Measurements from ENCODE around the gene CEP44.
A peak's percentile ranks its signal among the peaks of the same experiment; 100 is the strongest.
"Not testable (repeated sequence)": the region's sequence is repeated elsewhere in the genome, so short reads cannot be mapped to it uniquely, and the experiment has no call there.

CEP44 gene

DNA sequence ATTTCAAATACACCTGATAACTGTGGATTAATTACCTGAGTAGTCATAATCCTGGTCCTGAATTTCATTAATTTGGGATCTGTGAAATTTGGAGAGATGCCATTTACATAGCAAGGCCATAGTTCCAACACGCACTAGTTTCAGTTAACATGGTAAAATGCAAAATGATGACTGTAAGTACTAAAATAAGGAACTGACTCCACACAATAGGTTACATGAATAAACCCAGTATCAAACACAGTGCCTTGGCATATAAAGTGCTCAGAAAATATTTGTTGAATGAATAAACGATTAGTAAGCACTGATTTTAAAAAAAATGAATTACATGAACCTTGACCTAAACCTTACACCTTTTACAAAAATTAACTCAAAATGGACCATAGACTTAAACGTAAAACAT lies 9.3 kb upstream of the CEP44 start:
- no peak overlapping the region for H3K4me3 ChIP-seq (ENCODE audit: low read length)
- no peak for DNase-seq (ENCODE audit: low read depth, low spot score)

DNA sequence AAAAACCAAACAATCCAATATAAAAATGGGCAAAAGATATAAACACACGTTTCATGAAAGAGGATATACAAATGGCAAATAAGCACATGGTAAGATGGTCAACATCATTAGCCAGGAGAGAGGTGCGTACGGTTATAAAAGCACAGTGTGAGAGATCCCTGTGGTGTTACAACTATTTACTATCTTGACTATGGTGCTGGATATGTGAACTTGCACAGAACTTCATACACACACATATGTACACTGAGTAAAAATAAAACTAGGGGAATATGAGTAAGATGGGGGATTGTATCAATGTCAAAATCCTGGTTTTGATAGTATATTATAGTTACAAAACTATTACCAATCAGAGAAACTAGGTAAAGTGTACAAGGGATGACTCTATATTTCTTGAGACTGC lies 8.6 kb upstream of the CEP44 start:
- no peak overlapping the region for H3K4me3 ChIP-seq (ENCODE audit: low read length)
- DNase-seq (ENCODE audit: low read depth, low spot score), result no peak

DNA sequence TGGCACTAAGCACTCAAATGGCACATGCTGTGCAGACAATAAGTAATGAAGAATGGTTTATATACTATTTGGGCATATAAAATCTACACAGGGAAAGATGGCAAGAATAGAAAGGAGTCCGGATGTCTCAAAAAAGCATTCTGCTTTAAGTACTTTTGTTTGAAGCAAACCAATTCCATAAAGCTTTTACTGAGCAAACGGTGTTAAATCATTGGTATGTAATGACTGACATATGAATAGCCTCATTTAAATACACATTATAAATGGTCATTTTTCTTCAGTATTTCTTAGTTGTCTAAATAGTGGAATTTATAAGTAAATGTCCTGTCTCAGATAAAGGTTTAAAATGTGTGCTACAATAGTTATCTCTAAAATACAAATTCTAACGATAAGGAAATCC lies 6.3 kb upstream of the CEP44 start:
- DNase-seq (ENCODE audit: low read depth, low spot score), result no peak
- no peak overlapping the region for H3K4me3 ChIP-seq (ENCODE audit: low read length)

DNA sequence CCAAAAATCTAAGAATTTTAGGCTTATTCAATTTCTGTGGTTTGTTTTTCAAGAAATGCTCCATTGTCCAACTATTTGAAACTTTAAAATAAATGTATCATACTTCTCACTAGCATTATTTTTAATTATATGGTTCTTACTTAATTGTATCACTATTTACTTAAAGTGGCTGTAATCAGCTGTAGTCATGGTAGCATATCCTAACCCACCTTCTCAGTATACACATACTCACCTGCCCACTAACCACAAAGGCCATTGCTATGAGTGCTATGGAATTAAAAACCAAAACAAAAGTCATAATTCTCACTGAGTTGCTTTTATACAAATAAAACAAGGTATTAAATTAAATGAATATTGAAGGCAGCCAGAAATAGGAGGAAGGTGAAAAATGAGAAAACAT lies 5.2 kb upstream of the CEP44 start:
- H3K4me3 ChIP-seq (ENCODE audit: low read length), result no peak overlapping the region
- DNase-seq (ENCODE audit: low read depth, low spot score), result no peak

DNA sequence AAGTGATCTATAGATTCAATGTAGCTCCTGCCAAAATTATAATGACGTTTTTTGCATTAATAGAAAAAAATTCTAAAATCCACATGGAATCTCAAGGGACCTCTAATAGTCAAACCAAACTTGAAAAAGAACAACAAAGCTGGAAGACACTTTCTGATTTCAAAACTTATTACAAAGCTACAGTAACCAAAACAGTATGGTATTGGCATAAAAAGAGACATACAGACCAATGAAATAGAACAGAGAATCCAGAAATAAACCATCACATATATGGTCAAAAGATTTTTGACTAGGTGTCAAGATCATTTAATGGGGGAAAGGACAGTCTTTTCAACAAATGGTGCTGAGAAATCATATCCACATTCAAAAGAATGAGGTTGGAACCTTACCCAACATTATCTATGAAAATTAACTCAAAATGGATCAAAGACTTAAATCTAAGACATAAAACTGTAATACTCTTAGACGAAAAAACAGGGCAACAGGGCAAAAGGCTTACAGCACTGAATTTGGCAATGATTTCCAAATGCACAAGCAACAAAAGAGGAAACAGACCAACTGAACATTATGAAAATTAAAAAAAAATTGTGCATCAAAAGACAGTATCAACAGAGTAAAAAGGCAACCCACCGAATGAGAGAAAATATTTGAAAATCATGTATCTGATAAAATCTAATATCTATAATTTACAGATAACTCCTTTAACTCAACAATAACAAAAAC lies 4.1 kb upstream of the CEP44 start:
- no peak overlapping the region for H3K4me3 ChIP-seq (ENCODE audit: low read length)
- no peak for DNase-seq (ENCODE audit: low read depth, low spot score)

DNA sequence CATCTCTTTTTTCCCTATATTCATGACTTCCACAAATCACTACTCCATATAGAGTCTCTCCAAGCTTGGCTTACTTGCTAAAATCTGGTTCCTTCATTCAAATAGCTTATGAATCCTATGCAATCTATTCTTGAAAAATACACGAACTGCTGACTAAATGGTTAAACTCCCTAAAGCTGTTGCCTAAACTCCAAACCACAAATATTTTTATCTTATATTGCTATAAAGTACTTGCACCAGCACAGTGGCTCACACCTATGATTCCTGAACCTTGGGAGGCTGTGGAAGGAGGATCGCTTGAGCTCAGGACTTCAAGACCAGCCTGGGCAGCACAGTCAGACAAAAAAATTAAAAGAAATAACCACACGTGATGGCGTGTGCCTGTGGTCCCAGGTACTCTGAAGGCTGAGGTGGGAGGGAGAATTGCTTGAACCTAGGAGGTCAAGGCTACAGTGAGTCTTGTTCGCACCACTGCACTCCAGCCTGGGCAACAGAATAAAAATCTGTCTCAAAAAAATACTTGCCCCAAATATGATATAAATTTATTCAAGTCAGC lies 2.5 kb upstream of the CEP44 start:
- no peak for DNase-seq (ENCODE audit: low read depth, low spot score)
- no peak overlapping the region for H3K4me3 ChIP-seq (ENCODE audit: low read length)

DNA sequence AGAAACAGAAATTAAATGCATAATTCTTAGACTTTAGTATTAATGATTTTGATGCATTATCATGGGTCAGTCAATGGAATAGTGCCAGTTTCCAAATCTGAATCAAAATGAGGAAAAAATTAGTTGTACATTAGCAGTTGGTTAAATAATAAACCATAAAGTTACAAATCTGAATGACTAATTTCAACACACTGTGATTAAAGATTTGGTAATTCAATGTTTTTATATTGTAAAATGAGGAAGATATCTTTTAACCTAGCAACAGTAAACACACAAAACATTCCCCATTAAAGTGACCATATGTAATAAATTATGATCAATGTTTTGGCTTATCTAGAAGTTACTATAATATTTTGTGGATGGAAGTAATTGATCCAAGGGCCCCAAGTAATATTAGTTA lies 1.8 kb upstream of the CEP44 start:
- no peak for DNase-seq (ENCODE audit: low read depth, low spot score)
- H3K4me3 ChIP-seq (ENCODE audit: low read length), result no peak overlapping the region

DNA sequence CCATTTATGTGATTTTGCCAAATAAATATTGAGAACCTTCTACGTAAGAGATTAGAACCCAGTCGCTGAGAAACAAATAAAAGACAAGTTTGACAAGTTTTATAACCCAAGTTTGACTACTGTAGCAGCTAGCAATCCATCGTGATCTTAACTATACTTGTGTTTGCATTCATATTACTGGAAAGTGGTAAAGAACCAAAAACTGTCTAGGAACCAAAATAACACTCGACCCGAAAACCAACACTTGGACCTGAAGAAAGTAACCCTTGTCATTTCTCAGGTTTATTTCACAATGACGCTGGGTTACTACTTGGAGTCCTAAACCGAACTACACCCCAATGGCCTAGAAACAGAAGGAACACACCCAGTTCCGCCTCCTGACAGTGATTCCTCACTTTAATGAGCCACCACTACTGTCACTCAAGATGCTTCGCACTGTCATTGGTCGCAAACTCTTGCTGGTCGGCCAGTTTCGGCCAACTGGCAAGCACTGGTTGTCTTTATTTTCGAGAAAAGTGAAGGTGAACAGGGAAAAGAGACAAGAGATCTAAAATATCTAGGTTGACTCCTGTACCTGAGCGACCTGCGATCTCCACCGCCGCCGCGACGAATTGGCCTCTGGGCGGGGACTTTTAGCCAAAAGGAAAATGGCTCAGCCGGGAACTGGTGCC lies 740 bp upstream of the CEP44 start:
- H3K4me3 ChIP-seq (ENCODE audit: low read length), result peak overlapping the region; percentile 92
- DNase-seq (ENCODE audit: low read depth, low spot score), result peak; percentile 91

DNA sequence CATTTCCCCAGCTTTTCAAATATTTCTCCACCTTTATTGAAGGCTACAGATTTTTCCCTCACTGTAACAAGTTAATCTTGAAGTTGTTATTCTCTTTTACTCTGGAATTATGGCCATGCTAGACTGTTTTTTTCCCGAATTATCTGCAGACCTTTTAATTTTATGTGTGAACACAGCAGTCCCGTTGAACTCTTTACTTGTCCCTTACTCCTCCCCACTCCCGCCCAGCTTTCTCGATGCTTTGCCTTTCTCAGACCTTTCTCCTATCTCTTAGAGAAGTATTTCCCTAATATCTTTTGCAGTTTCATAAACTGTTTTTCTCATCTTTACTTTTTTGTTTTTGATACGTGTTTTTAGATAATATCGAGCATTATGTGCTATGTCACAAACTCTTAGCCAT lies 776 bp downstream of the CEP44 start:
- peak overlapping the region; percentile 92 for H3K4me3 ChIP-seq (ENCODE audit: low read length)
- no peak for DNase-seq (ENCODE audit: low read depth, low spot score)

DNA sequence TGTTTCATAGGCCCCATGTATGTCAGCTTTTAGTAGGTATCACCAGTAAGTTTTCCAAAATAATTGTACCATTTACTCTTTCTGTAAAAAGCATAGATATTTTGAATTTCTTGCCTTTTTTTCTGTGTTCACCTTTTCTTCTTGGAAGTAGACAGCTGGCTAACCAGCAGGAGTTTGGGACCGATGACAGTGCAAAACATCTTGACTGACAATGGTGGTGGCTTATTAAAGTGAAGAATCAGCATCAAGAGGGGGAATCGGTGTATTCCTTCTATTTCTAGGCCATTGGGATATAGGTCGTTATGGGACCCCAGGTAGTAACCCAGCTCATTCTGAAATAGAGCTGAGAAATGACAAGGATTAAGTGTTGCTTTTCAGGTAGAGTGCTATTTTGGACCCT lies 3.2 kb downstream of the CEP44 start:
- no peak overlapping the region for H3K4me3 ChIP-seq (ENCODE audit: low read length)
- DNase-seq (ENCODE audit: low read depth, low spot score), result no peak

DNA sequence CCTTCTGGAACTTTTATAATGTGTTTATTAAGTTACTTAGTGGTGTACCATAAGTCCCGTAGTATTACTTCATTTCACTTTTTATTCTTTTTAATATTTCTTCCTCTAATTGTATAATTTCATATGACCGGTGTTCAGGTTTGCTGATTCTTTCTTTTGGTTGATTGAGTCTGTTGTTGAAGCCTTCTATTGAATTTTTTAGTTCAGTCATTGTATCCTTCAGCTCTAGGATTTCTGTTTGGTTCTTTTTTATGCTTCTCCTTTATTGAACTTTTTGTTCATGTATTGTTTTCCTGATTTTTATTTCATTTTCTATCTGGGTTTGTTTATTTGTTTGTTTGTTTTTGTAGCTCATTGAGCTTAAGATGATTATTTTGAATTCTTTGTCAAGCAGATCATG lies 8.8 kb downstream of the CEP44 start:
- no peak overlapping the region for H3K4me3 ChIP-seq (ENCODE audit: low read length)
- DNase-seq (ENCODE audit: low read depth, low spot score), result no peak

DNA sequence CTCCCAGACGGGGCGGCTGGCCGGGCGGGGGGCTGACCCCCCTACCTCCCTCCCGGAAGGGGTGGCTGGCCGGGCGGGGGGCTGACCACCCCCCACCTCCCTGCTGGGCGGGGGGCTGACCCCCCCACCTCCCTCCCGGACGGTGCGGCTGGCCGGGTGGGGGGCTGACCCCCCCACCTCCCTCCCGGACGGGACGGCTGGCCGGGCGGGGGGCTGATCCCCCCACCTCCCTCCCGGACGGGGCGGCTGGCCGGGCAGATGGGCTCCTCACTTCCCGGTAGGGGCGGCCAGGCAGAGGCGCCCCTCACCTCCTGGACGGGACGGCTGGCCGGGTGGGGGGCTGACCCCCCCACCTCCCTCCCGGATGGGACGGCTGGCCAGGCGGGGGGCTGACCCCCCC lies 10.9 kb downstream of the CEP44 start:
- not testable (repeated sequence) for H3K4me3 ChIP-seq (ENCODE audit: low read length); DNase-seq (ENCODE audit: low read depth, low spot score)

DNA sequence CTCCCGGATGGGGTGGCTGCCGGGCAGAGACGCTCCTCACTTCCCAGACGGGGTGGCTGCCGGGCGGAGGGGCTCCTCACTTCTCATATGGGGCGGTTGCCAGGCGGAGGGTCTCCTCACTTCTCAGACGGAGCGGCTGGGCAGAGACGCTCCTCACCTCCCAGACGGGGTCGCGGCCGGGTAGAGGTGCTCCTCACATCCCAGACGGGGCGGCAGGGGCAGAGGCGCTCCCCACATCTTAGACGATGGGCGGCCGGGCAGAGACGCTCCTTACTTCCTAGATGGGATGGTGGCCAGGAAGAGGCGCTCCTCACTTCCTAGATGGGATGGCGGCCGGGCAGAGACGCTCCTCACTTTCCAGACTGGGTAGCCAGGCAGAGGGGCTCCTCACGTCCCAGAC lies 11.4 kb downstream of the CEP44 start:
- H3K4me3 ChIP-seq (ENCODE audit: low read length); DNase-seq (ENCODE audit: low read depth, low spot score): not testable (repeated sequence)

DNA sequence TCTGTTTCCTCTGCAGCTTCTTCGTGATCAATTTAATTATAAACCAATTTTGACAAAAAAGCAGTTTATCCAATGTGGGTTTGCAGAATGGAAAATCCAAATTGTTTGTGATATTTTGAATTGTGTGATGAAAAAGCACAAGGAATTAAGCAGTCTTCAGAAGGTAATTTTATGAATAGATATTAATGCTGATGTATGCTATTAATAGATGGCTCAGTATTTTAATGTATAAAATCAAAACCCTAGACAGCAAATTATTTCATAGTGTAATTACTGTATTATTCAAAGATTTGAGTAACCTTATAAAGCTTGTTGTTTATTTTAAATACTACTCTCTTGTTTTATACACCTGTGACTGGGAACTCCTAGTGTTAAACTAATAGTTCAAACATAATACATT lies 20.0 kb downstream of the CEP44 start:
- H3K4me3 ChIP-seq (ENCODE audit: low read length), result no peak overlapping the region

DNA sequence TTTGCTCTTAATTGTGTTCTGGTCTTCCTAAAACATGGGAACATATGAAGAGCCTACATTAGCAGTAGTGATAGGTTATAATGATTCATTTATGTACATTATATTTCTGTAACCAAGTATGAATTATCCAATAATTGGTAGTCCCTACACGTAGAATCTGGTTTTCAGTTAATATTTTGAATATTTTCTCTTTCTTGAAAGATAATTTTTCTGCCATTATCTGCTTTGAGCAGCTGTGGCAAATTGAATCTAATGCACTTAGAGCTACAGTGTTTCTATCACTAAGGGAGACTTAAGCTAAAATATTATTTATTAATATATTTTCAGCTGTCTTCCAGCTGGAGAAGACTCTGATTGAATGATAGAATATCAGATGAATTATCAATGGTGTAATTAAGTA lies 21.0 kb downstream of the CEP44 start:
- DNase-seq (ENCODE audit: low read depth, low spot score), result no peak
- no peak overlapping the region for H3K4me3 ChIP-seq (ENCODE audit: low read length)

More for the DNA sequence above, 20.0 kb downstream of the CEP44 start:
- DNase-seq (ENCODE audit: low read depth, low spot score), result no peak

DNA sequence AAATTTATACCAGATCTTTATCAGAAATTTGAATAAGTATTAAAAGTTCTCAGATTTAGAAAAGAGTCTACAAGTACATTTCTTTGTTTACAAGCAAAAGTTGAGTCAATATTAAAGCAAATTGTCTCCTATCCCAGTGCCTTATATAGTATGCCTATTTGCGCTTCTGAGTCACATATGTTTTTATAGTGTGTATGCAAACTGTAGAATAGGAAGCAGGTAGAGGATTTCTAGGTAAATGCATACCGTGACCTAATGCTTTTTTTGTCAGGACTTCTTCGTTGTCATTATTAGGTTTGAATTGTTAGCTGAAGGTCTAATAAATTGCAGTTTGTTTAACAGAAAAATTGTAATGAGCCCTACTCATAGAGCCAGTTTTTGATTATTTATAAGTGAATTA lies 22.2 kb downstream of the CEP44 start:
- DNase-seq (ENCODE audit: low read depth, low spot score), result no peak
- H3K4me3 ChIP-seq (ENCODE audit: low read length), result no peak overlapping the region

DNA sequence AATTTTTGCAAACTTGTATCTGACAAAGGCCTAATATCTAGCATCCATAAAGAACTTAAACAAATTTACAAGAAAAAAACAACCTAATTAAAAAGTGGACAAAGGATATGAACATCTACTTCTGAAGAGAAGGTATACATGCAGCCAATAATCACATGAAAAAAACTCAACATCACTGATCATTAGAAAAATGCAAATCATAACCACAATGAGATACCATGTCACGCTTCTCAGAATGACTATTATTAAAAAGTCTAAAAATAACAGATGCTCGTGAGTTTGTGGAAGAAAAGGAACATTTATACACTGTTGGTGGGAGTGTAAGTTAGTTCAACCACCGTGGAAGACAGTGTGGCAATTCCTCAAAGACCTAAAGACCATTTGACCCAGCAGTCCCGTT lies 24.0 kb downstream of the CEP44 start:
- H3K4me3 ChIP-seq (ENCODE audit: low read length), result no peak overlapping the region
- no peak for DNase-seq (ENCODE audit: low read depth, low spot score)

DNA sequence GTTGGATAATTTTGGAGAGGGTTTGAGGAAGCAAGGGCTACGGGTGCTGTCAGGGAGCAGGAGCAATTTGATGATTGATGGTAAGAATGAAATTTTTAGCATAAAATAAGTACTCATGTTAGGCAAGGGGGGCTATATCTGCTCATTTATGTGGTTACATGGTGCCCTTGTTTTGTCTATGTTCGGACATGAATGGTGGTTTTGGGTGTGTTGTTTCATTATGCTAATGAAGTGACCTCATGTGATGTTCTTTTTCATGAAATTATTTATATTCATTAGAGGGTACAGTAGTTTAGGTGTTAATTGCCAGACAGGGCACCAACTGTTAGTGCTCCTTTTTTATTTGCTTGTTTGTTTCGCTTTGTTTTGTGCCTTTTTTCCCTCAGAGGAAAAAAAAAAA lies 29.3 kb downstream of the CEP44 start:
- no peak overlapping the region for H3K4me3 ChIP-seq (ENCODE audit: low read length)
- DNase-seq (ENCODE audit: low read depth, low spot score), result no peak

DNA sequence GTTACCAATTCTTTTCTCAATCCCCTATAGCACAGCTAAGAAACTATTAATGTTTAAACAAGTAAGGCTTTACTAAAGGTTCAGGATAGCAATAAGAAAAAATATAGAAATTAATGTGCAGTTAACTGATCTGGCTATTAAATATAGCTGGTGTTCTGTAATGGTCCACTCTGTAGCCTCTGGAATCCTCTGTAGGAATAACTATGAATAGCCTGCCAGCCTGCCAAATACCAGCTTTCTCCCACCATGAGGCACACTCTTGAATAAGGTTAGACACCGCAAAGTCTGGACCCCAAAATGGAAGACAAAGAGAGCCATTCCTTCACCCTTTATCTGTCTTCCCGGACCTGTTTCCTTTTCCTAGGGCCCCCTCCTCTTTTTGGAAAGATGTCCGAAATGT lies 30.6 kb downstream of the CEP44 start:
- H3K4me3 ChIP-seq (ENCODE audit: low read length), result no peak overlapping the region
- DNase-seq (ENCODE audit: low read depth, low spot score), result no peak

DNA sequence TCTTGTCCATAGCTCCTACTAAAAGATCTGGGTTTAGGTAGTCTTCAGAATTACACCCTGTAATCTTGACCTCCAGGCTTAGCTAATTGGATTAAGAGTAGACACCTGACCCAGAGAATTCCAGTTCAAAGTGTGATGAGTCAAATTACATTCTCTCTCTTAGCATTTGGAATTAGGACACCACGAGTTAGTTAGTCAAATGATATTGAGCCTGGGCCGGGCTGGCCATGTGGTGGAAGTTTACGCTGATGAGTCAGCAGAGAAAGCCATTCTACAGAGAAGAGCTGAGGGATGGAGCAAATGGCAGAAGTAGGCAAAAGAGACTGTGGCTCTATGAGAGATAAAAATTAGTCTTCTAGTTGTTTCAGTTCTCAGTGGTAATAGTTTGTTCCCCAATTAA lies 31.1 kb downstream of the CEP44 start:
- DNase-seq (ENCODE audit: low read depth, low spot score), result no peak

DNA sequence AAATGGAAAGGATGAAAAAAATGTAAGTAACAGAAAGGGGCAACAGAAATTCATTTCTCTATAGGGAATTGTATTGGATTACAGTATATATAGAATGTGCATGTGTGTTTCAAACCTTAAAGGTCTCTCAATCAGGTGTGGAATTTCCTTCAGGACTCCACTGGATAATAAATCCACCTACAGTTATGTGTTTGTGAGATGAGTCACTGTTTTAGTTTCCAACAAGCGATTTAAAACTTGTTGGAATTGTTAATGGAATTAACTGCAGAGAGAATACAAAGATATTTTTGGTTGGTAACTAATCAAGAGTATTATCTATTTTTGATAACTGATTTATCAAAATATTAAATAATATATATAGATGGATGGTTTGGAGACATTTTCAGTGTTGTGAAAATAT lies 32.8 kb downstream of the CEP44 start:
- H3K4me3 ChIP-seq (ENCODE audit: low read length), result no peak overlapping the region
- no peak for DNase-seq (ENCODE audit: low read depth, low spot score)

More for the DNA sequence above, 31.1 kb downstream of the CEP44 start:
- H3K4me3 ChIP-seq (ENCODE audit: low read length), result no peak overlapping the region
